ENCODE data around the gene DCAKD.

Gene DCAKD

DNA sequence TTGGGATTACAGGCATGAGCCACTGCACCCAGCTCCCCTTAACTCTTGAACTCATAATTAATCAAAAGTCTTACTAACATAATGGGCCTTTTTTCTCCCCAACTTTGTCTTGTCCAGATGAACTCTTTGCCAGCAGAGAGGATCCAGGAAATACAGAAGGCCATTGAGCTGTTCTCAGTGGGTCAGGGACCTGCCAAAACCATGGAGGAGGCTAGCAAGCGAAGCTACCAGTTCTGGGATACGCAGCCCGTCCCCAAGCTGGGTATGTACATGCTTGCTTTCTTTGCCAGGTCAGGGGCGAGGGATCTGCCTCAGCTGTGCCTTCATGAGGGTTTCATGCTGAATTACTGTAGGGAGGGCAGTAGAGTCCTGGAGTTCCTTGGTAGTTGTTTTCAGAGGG, 35.0 kb upstream of the DCAKD start:
- TF ChIP-seq, protein P1, sequence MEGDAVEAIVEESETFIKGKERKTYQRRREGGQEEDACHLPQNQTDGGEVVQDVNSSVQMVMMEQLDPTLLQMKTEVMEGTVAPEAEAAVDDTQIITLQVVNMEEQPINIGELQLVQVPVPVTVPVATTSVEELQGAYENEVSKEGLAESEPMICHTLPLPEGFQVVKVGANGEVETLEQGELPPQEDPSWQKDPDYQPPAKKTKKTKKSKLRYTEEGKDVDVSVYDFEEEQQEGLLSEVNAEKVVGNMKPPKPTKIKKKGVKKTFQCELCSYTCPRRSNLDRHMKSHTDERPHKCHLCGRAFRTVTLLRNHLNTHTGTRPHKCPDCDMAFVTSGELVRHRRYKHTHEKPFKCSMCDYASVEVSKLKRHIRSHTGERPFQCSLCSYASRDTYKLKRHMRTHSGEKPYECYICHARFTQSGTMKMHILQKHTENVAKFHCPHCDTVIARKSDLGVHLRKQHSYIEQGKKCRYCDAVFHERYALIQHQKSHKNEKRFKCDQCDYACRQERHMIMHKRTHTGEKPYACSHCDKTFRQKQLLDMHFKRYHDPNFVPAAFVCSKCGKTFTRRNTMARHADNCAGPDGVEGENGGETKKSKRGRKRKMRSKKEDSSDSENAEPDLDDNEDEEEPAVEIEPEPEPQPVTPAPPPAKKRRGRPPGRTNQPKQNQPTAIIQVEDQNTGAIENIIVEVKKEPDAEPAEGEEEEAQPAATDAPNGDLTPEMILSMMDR (conservative IDR thresholded peaks at IDR 0.05), result no peak
- no peak for TF ChIP-seq ZFX (IDR thresholded peaks at IDR 0.05)
- no peak overlapping the region for H3K27ac ChIP-seq

DNA sequence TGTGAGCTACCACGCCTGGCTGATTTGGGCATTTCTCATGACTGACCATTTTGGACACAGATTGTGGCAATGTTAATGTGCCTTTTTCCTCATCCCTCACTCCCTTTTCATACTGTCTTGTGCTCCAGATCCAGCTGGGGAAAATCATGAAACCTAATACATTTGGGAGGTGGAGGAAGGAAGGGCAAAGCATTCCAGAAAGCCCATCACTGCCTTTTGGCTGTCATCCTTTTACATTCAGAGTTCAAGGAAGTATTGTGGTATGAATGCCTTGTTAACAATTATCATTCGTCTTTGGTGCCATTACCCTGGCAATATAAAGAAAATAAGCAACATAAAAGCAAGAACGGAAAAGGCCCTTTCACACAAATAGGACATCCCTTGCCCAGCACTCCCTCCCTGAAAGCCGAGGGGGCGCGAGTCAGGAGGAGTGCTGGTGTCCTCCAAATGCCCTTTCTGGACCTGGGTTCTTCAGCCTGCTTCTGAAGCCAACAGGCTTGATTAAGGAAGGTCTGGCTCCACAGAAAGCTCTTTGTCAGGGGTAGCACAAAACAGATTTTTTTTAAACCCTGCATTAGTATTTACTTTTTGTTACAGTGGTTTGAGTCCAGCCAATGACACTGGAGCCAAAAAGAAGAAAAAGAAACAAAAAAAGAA, 29.7 kb upstream of the DCAKD start:
- H3K27ac ChIP-seq, result no peak overlapping the region
- TF ChIP-seq ZFX (IDR thresholded peaks at IDR 0.05), result no peak
- TF ChIP-seq, protein P1 (conservative IDR thresholded peaks at IDR 0.05), result no peak

DNA sequence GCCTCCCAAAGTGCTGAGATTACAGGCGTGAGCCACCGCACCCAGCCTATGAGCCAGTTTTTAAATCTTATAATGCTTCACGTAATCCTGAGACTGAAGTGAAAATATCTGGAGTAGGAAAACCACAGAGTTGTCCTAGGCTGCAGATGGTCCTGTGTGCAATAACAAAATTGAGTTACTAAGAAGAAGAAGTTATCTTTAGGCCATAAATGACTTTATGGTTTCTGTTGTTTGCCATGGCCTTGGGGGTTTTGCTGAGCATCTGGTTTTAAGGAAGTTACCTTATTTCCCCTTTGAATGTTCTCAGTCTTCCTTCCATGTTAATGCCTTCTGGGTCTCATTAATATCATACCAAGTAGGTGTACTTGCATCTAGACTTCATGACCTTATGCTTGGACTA, 26.2 kb upstream of the DCAKD start:
- TF ChIP-seq, protein P1 (conservative IDR thresholded peaks at IDR 0.05), result no peak
- TF ChIP-seq ZFX (IDR thresholded peaks at IDR 0.05), result no peak
- H3K27ac ChIP-seq, result no peak overlapping the region

DNA sequence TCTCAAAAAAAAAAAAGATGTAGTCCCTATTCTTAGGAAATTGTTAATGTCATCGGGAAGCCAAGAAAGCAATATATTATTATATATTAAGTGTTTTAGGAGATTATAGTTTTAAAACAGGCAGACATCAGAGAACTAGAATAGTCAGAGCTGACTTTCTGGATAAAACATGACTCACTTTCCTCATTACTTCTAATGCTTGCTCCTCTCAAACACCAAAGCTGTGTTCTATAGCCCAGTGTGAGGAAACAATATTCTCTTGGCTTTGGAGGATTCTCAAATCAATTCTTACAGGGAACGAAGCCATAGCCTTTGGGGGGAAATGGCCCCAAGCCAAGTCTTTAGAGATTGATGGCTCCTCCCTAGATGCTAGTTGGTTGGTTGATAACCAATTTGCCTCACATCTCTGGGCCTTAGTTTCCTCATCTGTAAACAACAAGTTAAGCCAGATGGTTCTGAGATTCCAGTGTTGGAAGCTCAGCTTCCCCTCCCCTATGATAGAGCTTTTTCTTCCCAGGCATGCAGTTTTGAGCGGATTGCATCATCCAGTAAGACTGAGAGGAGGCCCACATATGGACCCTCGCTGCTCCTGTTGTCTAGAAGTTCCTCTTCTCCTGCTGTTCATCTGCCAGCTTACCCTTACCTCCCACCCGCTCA, 22.1 kb upstream of the DCAKD start:
- TF ChIP-seq, protein P1 (conservative IDR thresholded peaks at IDR 0.05), result no peak
- TF ChIP-seq ZFX (IDR thresholded peaks at IDR 0.05), result no peak
- H3K27ac ChIP-seq, result no peak overlapping the region

DNA sequence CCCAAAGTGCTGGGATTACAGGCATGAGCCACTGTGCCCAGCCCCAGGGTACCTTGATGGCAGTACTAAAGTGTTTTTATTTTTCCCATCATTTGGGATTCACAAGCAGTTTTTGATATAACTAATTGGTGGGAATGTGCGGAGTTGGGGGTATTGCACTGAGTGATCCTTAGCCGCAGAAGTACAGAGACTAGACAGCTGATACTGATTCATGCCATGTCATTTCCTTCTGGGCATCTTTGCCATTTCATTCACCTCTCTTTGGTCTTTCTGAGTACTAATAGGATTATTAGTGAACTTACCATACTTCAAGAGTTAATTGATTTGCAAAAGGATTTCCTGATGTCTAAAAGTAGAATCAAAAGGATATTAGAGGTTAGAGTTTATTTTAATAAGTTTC, 19.4 kb upstream of the DCAKD start:
- H3K27ac ChIP-seq, result no peak overlapping the region

DNA sequence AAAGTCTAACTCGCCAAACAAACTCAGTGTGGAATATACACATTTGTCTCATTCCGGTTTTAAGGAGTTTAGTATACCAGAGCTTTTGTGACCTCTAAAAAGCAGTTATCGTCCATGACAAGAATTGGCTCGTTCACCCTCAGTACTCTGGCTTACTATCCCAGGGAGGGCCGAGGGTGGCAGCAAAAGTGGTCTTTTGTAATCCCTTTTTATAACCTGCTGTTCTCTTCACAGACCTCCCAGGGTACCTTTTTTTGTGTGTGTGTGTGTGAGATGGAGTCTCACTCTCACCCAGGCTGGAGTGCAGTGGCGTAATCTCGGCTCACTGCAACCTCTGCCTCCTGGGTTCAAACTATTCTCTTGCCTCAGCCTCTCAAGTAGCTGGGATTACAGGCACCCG, 18.6 kb upstream of the DCAKD start:
- no peak overlapping the region for H3K27ac ChIP-seq

More for the DNA sequence above, 19.4 kb upstream of the DCAKD start:
- TF ChIP-seq, protein P1 (conservative IDR thresholded peaks at IDR 0.05), result no peak
- no peak for TF ChIP-seq ZFX (IDR thresholded peaks at IDR 0.05)

DNA sequence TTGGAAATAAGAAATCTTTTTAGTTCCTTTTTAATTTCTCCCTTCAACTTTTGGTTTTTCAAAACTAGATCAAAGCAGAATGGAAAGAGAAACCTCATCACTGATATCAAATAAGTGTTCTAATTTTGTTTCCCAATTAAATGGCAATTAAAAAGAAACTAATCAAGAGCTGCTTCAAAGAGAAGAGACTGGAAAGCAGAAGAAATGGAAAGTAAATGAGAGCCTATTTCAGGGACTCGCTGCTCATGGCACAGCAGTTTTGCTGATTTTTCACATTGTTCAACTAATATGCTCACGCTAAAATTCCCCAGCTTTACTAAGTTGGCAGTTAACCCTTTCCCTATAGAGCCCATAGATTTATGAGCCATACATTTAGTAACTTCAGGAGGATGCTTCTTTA, 16.2 kb upstream of the DCAKD start:
- TF ChIP-seq, protein P1 (conservative IDR thresholded peaks at IDR 0.05), result no peak
- no peak for TF ChIP-seq ZFX (IDR thresholded peaks at IDR 0.05)
- H3K27ac ChIP-seq, result no peak overlapping the region

More for the DNA sequence above, 18.6 kb upstream of the DCAKD start:
- TF ChIP-seq, protein P1 (conservative IDR thresholded peaks at IDR 0.05), result no peak
- no peak for TF ChIP-seq ZFX (IDR thresholded peaks at IDR 0.05)

Measured in C4-2B (cell line).